Suprapubic skin (tissue), 4 donors: ENCODE measurements around the gene CHRNB2. TPM values are rescaled to one million over a fixed set of nuclear protein-coding genes. Genes with fewer than 3 reads are reported as not detected.

ENCODE experiments used
- DNase-seq, 2 donors: peaks; one replicate each; pipeline ENCODE4 v3.0.0-alpha.2; 2019; ENCODE audit warnings: low spot score in 2 of 2
- H3K27ac ChIP-seq: fragments of 200-600 bp; sonication (generic); one replicate; pipeline ENCODE4 v1.5.1; 2019
- H3K27me3 ChIP-seq: fragments of 200-600 bp; sonication (generic); one replicate; pipeline ENCODE4 v1.5.1; 2019
- H3K36me3 ChIP-seq: fragments of 200-600 bp; sonication (generic); one replicate; pipeline ENCODE4 v1.5.1; 2019
- H3K4me1 ChIP-seq: fragments of 200-600 bp; sonication (generic); one replicate; pipeline ENCODE4 v1.5.1; 2019
- H3K4me3 ChIP-seq: fragments of 200-600 bp; sonication (generic); one replicate; pipeline ENCODE4 v1.5.1; 2019; ENCODE audit warnings: mild to moderate bottlenecking
- H3K9me3 ChIP-seq: fragments of 200-600 bp; sonication (generic); one replicate; pipeline ENCODE4 v1.5.1; 2019
- EP300 ChIP-seq: sonication (generic); formaldehyde crosslinking; IDR thresholded peaks from one replicate; pipeline ENCODE4 v1.6.1; 2017; ENCODE audit warnings: antibody characterized with exemption
- POLR2A ChIP-seq, 2 donors: fragments of 450-650 bp; IDR thresholded peaks; one replicate each; pipeline ENCODE4 v1.6.1; 2017; ENCODE audit warnings: antibody characterized with exemption in 2 of 2, mild to moderate bottlenecking in 2 of 2, moderate library complexity in 2 of 2
- POLR2AphosphoS5 ChIP-seq, 3 donors: sonication (generic); formaldehyde crosslinking; IDR thresholded peaks; one replicate each; pipeline ENCODE4 v1.6.1; 2017; ENCODE audit warnings: antibody characterized with exemption in 3 of 3
- whole genome bisulfite sequencing: methylation state at CpG from one replicate; pipeline ENCODE4 v1.1.5; 2018; 5-methylcytosine and 5-hydroxymethylcytosine counted together
- total RNA-seq, 4 donors: library from RNA; depleted of rRNA; stranded (reverse); fragments of >200 nt; gene quantifications; one replicate each; pipeline ENCODE4 v1.1.0, GENCODE V29; 2016
- TF ChIP-seq, protein P1 (sequence below), 2 donors: fragments of 200-600 bp in 1 of 2; fragments of 450-650 bp in 1 of 2; sonication (generic) in 1 of 2; IDR thresholded peaks; one replicate each; pipeline ENCODE4 v1.5.1; 2016 to 2019; ENCODE audit warnings: antibody characterized with exemption in 2 of 2, mild to moderate bottlenecking in 1 of 2, moderate library complexity in 1 of 2

CHRNB2 gene
- total RNA-seq, 4 donors from 2014 or later = 0.26 to 0.83 (median 0.33) TPM

DNA sequence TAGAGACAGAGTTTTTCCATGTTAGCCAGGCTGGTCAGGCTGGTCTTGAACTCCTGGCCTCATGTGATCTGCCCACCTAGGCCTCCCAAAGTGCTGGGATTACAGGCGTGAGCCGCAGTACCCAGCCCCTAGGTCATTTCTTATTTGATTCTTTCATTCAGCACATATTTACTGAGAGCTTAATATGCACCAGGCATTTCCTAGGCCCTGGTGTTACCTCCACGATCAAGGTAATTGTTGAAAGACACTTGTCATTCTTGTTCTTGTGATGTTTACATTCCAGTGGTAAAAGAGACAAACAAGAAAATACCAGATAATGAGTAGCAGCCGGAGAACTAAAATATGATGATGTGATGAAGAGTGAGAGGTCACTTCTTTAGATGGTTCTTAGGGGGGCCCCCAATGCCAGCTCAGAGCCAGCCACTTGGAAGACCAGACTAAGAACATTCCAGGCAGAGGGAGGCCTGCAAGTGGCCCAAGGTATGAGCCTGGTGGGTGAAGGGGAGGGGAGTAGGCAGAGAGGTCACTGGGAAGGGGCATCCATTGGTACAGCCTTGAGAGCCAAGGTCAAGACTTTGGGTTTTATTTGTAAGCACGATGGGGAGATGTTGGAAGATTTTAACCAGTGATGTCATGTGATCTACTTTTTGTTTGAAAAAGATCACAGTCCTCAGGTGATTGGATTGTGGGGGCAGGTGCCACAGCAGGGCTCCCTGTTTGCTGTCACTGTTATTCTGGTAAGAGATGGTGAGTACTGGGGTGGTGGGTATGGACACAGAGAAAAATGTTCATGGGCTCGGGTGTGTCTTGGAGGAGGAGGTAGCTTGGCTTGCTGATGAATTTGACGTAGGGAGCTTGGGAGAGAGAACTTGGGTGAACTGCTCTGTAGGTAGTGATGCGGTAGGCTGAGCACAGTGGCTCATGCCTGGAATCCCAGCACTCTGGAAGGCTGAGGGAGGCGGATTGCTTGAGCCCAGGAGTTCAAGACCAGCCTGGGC lies 27.8 kb upstream of the CHRNB2 start:
- WGBS = 86% methylated on average over 9 of the region's 9 CpGs
- Histone ChIP-seq H3K4me1 (no peaks in the 10 kb centered on the region), H3K9me3 (no peaks in the 10 kb centered on the region), H3K27me3 (no peaks in the 10 kb centered on the region), H3K36me3 (no peaks in the 10 kb centered on the region), H3K27ac (no peak overlapping the region), H3K4me3 (no peak overlapping the region)
- TF ChIP-seq EP300 (no peak), POLR2A (IDR thresholded peaks at IDR 0.05) (no peak), POLR2AphosphoS5 (IDR thresholded peaks at IDR 0.05) (no peak)
- TF ChIP-seq, protein P1, sequence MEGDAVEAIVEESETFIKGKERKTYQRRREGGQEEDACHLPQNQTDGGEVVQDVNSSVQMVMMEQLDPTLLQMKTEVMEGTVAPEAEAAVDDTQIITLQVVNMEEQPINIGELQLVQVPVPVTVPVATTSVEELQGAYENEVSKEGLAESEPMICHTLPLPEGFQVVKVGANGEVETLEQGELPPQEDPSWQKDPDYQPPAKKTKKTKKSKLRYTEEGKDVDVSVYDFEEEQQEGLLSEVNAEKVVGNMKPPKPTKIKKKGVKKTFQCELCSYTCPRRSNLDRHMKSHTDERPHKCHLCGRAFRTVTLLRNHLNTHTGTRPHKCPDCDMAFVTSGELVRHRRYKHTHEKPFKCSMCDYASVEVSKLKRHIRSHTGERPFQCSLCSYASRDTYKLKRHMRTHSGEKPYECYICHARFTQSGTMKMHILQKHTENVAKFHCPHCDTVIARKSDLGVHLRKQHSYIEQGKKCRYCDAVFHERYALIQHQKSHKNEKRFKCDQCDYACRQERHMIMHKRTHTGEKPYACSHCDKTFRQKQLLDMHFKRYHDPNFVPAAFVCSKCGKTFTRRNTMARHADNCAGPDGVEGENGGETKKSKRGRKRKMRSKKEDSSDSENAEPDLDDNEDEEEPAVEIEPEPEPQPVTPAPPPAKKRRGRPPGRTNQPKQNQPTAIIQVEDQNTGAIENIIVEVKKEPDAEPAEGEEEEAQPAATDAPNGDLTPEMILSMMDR (IDR thresholded peaks at IDR 0.05) = no peak
- DNase-seq = no peak

DNA sequence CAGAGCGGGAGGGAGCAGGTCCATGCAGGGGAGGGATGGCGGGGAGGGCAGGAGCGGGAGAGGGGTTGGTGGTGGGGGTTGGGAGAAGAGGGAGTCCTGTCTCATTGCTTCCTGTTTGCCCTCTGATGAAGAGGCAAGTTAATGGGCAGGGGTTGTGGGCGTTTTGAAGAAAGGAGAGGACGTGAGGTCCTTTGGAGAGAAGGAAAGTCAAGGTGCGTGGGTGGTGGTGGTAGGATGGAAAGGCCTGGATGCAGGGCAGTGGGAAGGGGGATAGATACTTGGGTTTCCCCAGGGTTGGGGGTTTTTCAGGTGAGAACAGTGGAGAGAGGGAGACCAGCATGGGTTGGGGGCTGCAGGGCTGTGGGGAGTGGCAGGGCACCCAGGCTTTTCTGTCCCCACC lies 26.3 kb upstream of the CHRNB2 start:
- DNase-seq = no peak
- H3K9me3 ChIP-seq = no peaks in the 10 kb centered on the region
- no peak overlapping the region for H3K4me3 ChIP-seq
- no peaks in the 10 kb centered on the region for H3K27me3 ChIP-seq
- TF ChIP-seq, protein P1 (IDR thresholded peaks at IDR 0.05) = no peak
- no peak for TF ChIP-seq POLR2A (IDR thresholded peaks at IDR 0.05)
- TF ChIP-seq EP300 = no peak
- WGBS = 86% methylated on average over 6 of the region's 6 CpGs
- no peaks in the 10 kb centered on the region for H3K36me3 ChIP-seq
- H3K4me1 ChIP-seq = no peaks in the 10 kb centered on the region
- H3K27ac ChIP-seq = no peak overlapping the region

DNA sequence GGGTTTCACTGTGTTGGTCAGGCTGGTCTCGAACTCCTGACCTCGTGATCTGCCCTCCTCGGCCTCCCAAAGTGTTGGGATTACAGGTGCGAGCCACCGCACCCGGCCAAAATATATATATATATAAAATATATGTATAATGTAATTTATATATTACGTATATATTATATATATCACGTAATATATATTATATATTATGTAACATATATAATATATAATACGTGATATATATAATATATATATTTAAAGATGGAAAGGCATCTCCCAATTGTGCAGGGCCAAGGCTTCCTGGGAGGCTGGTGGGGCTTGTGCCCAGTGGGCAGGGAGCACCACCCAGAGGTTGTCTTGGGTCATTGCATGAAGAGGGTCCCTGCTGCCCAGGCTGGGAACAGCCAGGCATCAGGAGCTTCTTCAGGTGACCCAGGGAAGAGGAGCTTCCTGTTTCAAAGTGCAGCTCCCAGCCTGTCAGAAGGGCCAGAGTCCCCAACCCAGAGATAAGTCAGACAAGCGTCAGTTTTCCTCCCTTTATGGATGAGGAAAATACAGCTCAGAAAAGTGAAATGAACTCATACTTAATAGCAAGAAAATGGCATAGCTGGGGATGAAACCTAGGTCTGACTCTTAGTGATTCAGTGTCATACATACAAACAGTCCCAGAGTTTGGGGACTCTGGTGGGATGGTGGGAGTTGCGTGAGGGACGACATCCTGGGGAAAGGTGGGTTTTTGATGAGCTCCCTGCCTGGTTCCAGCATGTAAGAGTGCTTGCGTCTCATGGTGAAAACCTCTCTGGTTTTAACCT lies 21.1 kb upstream of the CHRNB2 start:
- DNase-seq = no peak
- TF ChIP-seq POLR2AphosphoS5 (IDR thresholded peaks at IDR 0.05) (no peak), POLR2A (IDR thresholded peaks at IDR 0.05) (no peak)
- TF ChIP-seq, protein P1 (IDR thresholded peaks at IDR 0.05) = peak; percentile 21 to 68
- H3K4me3 ChIP-seq = no peak overlapping the region
- no peaks in the 10 kb centered on the region for H3K27me3 ChIP-seq
- WGBS = 70% methylated on average over 13 of the region's 13 CpGs
- no peaks in the 10 kb centered on the region for H3K9me3 ChIP-seq
- peaks cover 30% of the 10 kb centered on the region for H3K36me3 ChIP-seq
- H3K27ac ChIP-seq = no peak overlapping the region
- peaks cover 28% of the 10 kb centered on the region for H3K4me1 ChIP-seq

DNA sequence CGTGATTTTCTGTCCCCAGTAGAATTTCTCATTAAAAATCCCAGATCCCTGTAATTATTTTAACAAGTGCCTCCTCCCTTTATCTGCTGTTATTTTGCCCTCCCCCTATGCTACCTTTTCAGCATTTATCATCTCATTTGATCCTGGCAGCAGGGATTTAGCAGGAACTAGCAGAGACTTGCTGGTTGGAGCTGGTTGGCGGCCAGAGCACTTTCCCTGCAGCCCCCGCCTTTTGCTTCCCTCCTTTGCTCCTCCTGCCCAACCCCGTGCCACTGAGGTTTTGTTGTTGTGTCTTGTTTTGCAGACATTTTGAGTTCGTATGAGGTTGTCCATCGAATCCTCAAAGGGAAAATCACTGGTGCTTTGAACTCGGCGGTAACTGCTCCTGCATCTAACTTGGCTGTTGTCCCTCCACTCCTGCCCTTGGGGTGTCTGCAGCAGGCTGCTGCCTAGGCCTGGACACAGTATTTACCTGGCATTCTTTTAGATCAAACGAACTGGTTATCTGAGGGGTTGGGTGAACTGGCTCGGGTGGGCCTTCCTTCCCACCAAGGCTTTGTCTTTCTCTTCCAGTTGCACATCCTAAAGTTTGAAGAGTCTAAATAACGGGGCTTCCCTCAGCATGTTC lies 20.4 kb upstream of the CHRNB2 start:
- Histone ChIP-seq H3K4me3 (no peak overlapping the region), H3K27me3 (no peaks in the 10 kb centered on the region), H3K36me3 (peaks cover 37% of the 10 kb centered on the region), H3K9me3 (no peaks in the 10 kb centered on the region), H3K27ac (no peak overlapping the region), H3K4me1 (peaks cover 28% of the 10 kb centered on the region)
- TF ChIP-seq, protein P1 (IDR thresholded peaks at IDR 0.05) = no peak
- TF ChIP-seq POLR2A (IDR thresholded peaks at IDR 0.05) = no peak
- TF ChIP-seq POLR2AphosphoS5 (IDR thresholded peaks at IDR 0.05) = no peak
- no peak for DNase-seq
- WGBS = 30% methylated on average over 11 of the region's 11 CpGs
